Liver (tissue), 9 donors: ENCODE measurements around the gene HRG. TPM values are rescaled to one million over a fixed set of nuclear protein-coding genes. Genes with fewer than 3 reads are reported as not detected.

Experiments
- DNase-seq: peaks from one replicate; pipeline ENCODE4 v3.0.0-alpha.2; 2017; ENCODE audit warnings: low spot score
- H3K27ac ChIP-seq, 2 donors: one replicate each; pipeline ENCODE4 v1.7.0; 2013; ENCODE audit warnings: inconsistent platforms in 2 of 2, low read length in 2 of 2, control low read depth in 1 of 2, low read depth in 1 of 2, mild to moderate bottlenecking in 1 of 2
- H3K27me3 ChIP-seq, 4 donors: one replicate each; pipeline versions ENCODE4 v1.6.1 to v1.7.0; 2013; ENCODE audit warnings: low read length in 3 of 4, inconsistent platforms in 1 of 4, mild to moderate bottlenecking in 1 of 4, moderate library complexity in 1 of 4; ENCODE audit not compliant: control insufficient read depth in 4 of 4, insufficient read depth in 4 of 4
- H3K36me3 ChIP-seq, 4 donors: one replicate each; pipeline versions ENCODE4 v1.6.1 to v1.7.0; 2013; ENCODE audit warnings: low read length in 3 of 4, mild to moderate bottlenecking in 3 of 4, low read depth in 1 of 4, moderate library complexity in 1 of 4; ENCODE audit not compliant: control insufficient read depth in 4 of 4, insufficient read depth in 3 of 4
- H3K4me1 ChIP-seq, 4 donors: one replicate each; pipeline versions ENCODE4 v1.6.1 to v1.7.0; 2013; ENCODE audit warnings: low read length in 3 of 4, mild to moderate bottlenecking in 3 of 4, moderate library complexity in 1 of 4; ENCODE audit not compliant: control insufficient read depth in 4 of 4, insufficient read depth in 4 of 4
- H3K4me3 ChIP-seq, 3 donors: one replicate each; pipeline versions ENCODE4 v1.6.1 to v1.7.0; 2013; ENCODE audit warnings: low read length in 3 of 3, control low read depth in 1 of 3, low read depth in 1 of 3, mild to moderate bottlenecking in 1 of 3
- H3K9ac ChIP-seq, 2 donors: one replicate each; pipeline ENCODE4 v1.7.0; 2013; ENCODE audit warnings: low read length in 2 of 2, mild to moderate bottlenecking in 2 of 2, moderate library complexity in 2 of 2, control low read depth in 1 of 2, low read depth in 1 of 2
- H3K9me3 ChIP-seq, 4 donors: one replicate each; pipeline versions ENCODE4 v1.6.1 to v1.7.0; 2013; ENCODE audit warnings: low read length in 3 of 4; ENCODE audit not compliant: control insufficient read depth in 4 of 4
- CTCF ChIP-seq: fragments of 150-350 bp; IDR thresholded peaks from 2 replicates; pipeline ENCODE4 v1.5.1; 2017; ENCODE audit warnings: improper control_type of control experiment, low read depth, low read length; ENCODE audit not compliant: missing input control
- EGR1 ChIP-seq, 2 donors: IDR thresholded peaks; 2 replicates each; pipeline ENCODE4 v1.6.1; 2016 to 2018; ENCODE audit warnings: antibody characterized with exemption in 2 of 2, low read depth in 2 of 2
- FOXA1 ChIP-seq: IDR thresholded peaks from 2 replicates; pipeline ENCODE4 v1.6.1; 2016; ENCODE audit warnings: antibody characterized with exemption
- FOXA2 ChIP-seq: IDR thresholded peaks from 2 replicates; pipeline ENCODE4 v1.6.1; 2016; ENCODE audit warnings: antibody characterized with exemption
- GABPA ChIP-seq, 2 donors: IDR thresholded peaks in 1 of 2; conservative IDR thresholded peaks in 1 of 2; 2 replicates each; pipeline ENCODE4 v1.6.1; 2016; ENCODE audit warnings: antibody characterized with exemption in 2 of 2, mild to moderate bottlenecking in 1 of 2, moderate library complexity in 1 of 2
- HNF4A ChIP-seq, 2 donors: conservative IDR thresholded peaks; 2 replicates each; pipeline ENCODE4 v1.6.1; 2016; ENCODE audit warnings: antibody characterized with exemption in 2 of 2, mild to moderate bottlenecking in 2 of 2
- HNF4G ChIP-seq: IDR thresholded peaks from 2 replicates; pipeline ENCODE4 v1.6.1; 2016; ENCODE audit warnings: antibody characterized with exemption
- JUND ChIP-seq, 2 donors: IDR thresholded peaks; 2 replicates each; pipeline ENCODE4 v1.6.1; 2016; ENCODE audit warnings: antibody characterized with exemption in 2 of 2
- NR2F2 ChIP-seq: IDR thresholded peaks from 2 replicates; pipeline ENCODE4 v1.6.1; 2016; ENCODE audit warnings: antibody characterized with exemption
- RAD21 ChIP-seq, 2 donors: IDR thresholded peaks; 2 replicates each; pipeline ENCODE4 v1.6.1; 2016; ENCODE audit warnings: antibody characterized with exemption in 2 of 2, mild to moderate bottlenecking in 2 of 2
- REST ChIP-seq: IDR thresholded peaks from 2 replicates; pipeline ENCODE4 v1.6.1; 2016; ENCODE audit warnings: antibody characterized with exemption, mild to moderate bottlenecking
- RXRA ChIP-seq, 2 donors: IDR thresholded peaks; 2 replicates each; pipeline ENCODE4 v1.6.1; 2017 to 2018; ENCODE audit warnings: antibody characterized with exemption in 2 of 2, mild to moderate bottlenecking in 1 of 2
- SP1 ChIP-seq: IDR thresholded peaks from 2 replicates; pipeline ENCODE4 v1.6.1; 2018; ENCODE audit warnings: antibody characterized with exemption, mild to moderate bottlenecking
- TAF1 ChIP-seq: conservative IDR thresholded peaks from 2 replicates; pipeline ENCODE4 v1.6.1; 2016; ENCODE audit warnings: antibody characterized with exemption, mild to moderate bottlenecking
- YY1 ChIP-seq: IDR thresholded peaks from 2 replicates; pipeline ENCODE4 v1.6.1; 2016; ENCODE audit warnings: antibody characterized with exemption, mild to moderate bottlenecking
- ZBTB33 ChIP-seq: IDR thresholded peaks from 2 replicates; pipeline ENCODE4 v1.6.1; 2016; ENCODE audit warnings: antibody characterized with exemption
- whole genome bisulfite sequencing: extraction: QIAGEN DNeasy Blood & Tissue Kit; methylation state at CpG from one replicate; pipeline ENCODE4 v1.1.7; 2013; 5-methylcytosine and 5-hydroxymethylcytosine counted together
- polyA plus RNA-seq, 2 donors: library from polyadenylated mRNA; stranded (reverse) in 1 of 2; unstranded in 1 of 2; fragments of 200-250 nt in 1 of 2; fragments of >200 nt in 1 of 2; fragmentation: Nextera tagmentation in 1 of 2; extraction: Ambion mirVana in 1 of 2; gene quantifications; one replicate each; pipeline versions ENCODE4 v1.2.1 to v1.2.3, GENCODE V29; 2013 to 2015
- total RNA-seq, 2 donors: library from RNA; depleted of rRNA; stranded (reverse); fragments of >200 nt; gene quantifications; one replicate each; pipeline ENCODE4 v1.2.3, GENCODE V29; 2014
- TF ChIP-seq, protein P1 (sequence below): IDR thresholded peaks from 2 replicates; pipeline ENCODE4 v1.6.1; 2016; ENCODE audit warnings: antibody characterized with exemption
- TF ChIP-seq, protein P2 (sequence below): IDR thresholded peaks from 2 replicates; pipeline ENCODE4 v1.6.1; 2016; ENCODE audit warnings: antibody characterized with exemption
- donor health status: healthy.
- donor health status: healthy.
- donor health status: healthy.
- donor health status: healthy.
- donor health status: healthy.

Gene HRG
- total RNA-seq = 100 to 1,000 TPM in 1 of 2 donors, 10 to 100 TPM in 1; 41.8 to 139 TPM
- 100 to 1,000 TPM; 315 to 837 TPM for polyA plus RNA-seq

GRCh38 chr3:186665625-186666188 lies at the start of gene HRG:
HRG (plus strand) TSS chr3:186666014; CDS start chr3:186666032, 18 bp downstream.
- H3K4me1 ChIP-seq = peaks cover 0 to 31% (median 17%) of the 10 kb centered on the region in 4 donors
- no peaks in the 10 kb centered on the region for H3K27me3 ChIP-seq
- 38% methylated on average over 8 of the region's 8 CpGs for WGBS
- no peak for DNase-seq
- H3K36me3 ChIP-seq = peaks cover 0 to 14% (median 7%) of the 10 kb centered on the region in 4 donors
- peak within 1 kb of the TSS; percentile 77 to 94 for H3K27ac ChIP-seq
- H3K4me3 ChIP-seq = peak within 1 kb of the TSS; percentile 51 to 64 (median 58)
- TF ChIP-seq HNF4A (conservative IDR thresholded peaks at IDR 0.05) = peak; percentile 97 to 98
- TF ChIP-seq, protein P1, sequence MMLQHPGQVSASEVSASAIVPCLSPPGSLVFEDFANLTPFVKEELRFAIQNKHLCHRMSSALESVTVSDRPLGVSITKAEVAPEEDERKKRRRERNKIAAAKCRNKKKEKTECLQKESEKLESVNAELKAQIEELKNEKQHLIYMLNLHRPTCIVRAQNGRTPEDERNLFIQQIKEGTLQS = no peak
- TF ChIP-seq REST = peak; percentile 89
- TF ChIP-seq, protein P2, sequence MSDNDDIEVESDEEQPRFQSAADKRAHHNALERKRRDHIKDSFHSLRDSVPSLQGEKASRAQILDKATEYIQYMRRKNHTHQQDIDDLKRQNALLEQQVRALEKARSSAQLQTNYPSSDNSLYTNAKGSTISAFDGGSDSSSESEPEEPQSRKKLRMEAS = peak; percentile 79
- peak; percentile 84 to 95 for TF ChIP-seq RXRA (IDR thresholded peaks at IDR 0.05)
- TF ChIP-seq CTCF = no peak
- TF ChIP-seq EGR1 (IDR thresholded peaks at IDR 0.05; ENCODE audit: low read depth in 2 of 2) = peak in 1 of 2 donors; percentile 94
- TF ChIP-seq JUND (IDR thresholded peaks at IDR 0.05) = peak in 1 of 2 donors; percentile 84
- peak; percentile 82 for TF ChIP-seq SP1
- TF ChIP-seq FOXA2 = peak; percentile 62
- TF ChIP-seq HNF4G = peak; percentile 73
- no peak for TF ChIP-seq GABPA (IDR thresholded peaks at IDR 0.05 in 1 of 2, conservative IDR thresholded peaks at IDR 0.05 in 1 of 2)
- peak; percentile 84 for TF ChIP-seq ZBTB33
- peak; percentile 75 for TF ChIP-seq NR2F2
- TF ChIP-seq TAF1 = peak; percentile 13
- TF ChIP-seq FOXA1 = peak; percentile 38
- TF ChIP-seq YY1 = peak; percentile 92
- TF ChIP-seq RAD21 (IDR thresholded peaks at IDR 0.05) = peak; percentile 44
- no peaks in the 10 kb centered on the region for H3K9me3 ChIP-seq
- H3K9ac ChIP-seq = peak within 1 kb of the TSS; percentile 88 to 99
